GM21825 (cell line): ENCODE measurements around the gene LRCH4.
"Not testable (repeated sequence)": the region's sequence is repeated elsewhere in the genome, so short reads cannot be mapped to it uniquely, and the experiment has no call there.

Source experiments
- ATAC-seq: cut with Tn5 transposase; IDR thresholded peaks from one replicate; pipeline ENCODE4 v1.9.1; 2021; ENCODE audit warnings: mild to moderate bottlenecking, moderate library complexity; ENCODE audit not compliant: unreplicated experiment

Gene LRCH4

DNA sequence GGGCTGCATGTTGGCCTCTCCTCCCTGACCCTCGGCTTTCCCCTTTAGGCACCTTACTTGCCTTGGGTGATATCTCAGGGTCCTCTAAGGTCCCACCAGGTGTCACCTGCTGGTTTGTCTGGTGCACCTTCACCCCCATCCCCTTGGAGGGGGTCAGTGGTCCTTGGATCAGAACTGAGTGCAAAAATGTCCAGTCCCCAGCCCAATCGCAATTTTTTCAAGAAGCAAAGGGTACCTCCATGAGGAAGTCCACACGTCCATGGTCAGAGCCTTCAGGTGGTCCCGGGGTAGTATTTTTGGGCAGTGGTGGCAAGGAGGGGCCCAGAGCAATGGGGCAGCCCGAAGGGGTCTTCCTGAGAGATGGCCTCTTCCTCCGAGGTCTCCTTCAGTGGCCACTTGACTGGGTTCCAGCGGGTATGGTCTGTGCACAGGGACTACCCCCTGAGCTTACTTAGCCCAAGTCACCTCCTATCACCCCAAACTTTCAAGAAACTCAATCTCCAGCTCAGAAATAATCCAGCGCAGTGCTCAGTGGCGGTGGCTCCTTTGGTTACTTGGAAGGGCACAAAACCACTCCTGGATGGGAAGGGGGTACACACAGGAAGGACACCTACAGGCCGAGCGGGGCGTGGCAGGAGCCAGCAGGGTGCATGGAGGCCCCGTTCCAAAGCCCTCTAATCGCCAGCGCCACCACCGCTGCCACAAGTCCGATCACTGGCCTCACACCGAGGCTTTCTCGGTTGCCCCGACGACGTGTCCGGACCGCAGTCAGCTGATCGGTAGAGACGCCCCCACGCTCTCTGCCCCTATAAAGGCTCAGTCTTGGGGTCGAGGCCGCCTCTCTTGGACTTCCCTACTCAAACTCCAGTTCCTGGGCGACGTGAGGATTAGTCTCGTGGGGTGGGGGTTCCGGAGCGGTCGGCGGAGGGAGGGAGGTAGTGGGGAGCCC lies 16.8 kb downstream of the LRCH4 start:
- no peak for ATAC-seq

DNA sequence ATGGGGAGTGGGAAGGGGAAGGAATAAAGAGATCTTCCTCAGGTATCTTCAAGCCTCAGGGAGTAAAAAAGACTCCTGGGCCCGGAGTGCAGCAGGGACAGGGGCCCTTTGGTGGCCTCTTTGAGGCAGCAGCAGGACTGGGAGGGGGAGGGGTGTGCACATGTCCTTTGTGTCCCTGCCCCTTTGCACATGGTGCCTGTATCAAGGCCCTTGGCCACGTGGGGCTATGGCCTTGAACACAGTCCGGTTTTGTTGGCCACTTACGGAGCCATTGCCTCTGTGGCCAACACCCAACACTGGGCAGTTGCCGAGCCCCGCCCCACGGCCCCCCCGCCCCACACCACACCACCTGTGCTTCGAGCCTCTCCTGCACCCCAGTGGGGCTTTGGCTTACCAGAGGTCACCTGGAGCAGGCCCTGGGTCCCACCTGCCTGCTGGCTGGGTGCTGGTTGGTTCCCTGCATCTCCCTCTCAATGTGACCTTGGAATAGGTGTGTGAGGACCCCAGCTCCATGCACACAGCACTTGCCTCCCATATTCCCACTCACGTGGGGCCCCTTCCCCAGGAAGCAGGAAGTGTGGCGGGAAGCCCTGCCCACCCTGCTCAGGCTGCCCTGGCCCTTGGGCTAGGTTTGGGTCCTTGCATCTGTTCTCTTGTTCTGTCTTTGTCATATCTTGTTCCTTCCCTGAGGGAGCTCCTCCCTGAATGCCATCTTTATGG lies 17.6 kb downstream of the LRCH4 start:
- ATAC-seq = no peak

DNA sequence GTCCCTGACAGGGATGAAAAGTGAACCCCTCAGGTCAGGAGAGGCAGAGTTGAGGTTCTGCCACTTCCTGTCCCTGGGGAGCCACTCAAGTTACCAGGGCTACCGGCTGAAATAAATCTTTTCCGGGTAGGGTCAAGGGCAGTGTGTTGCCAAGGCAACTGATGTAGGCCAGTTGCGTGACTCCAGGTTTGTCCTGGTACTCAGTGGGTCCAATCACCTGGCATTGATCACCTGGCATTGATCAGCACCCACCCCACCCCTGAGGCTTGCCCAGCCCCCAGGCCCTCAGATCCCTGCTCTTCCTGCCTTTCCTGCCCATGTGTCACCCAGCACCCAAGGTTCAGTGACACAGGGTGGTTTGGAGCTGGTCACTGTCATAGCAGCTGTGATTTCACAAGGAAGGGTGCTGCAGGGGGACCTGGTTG lies 18.2 kb downstream of the LRCH4 start:
- ATAC-seq = no peak

DNA sequence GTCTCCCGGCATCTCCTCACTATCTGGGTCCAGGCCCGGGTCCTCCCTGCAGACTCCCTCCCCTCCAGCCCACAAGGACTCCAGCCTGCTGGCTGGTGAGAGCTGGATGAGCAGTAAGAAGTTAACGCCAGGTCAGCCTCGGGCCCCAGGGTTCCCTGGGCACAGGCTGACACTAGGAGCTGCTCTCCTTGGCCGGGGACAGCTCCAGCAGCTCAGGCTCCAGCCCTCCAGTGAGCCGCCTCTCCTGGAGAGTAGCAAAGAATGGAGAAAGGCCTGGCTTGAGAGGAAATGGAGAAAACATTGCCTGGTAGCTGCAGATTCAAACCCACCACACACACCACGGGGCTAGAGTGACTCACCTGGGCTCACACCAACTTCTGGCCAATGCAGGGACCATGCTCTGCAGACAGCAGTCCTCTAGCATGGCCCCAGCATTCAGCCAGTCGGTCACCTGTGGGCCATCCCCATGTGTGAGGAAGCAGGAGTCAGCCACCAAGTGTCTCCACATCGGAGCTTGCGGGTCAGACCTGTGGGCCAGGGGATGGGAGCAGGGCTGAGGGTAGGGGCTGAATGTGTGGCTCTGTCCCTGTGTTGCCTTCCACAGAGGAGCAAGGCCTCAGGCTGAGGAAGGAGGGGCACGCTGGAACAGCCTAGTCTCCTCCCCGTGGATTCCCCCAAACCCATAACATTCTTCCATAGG lies 18.7 kb downstream of the LRCH4 start:
- no peak for ATAC-seq

DNA sequence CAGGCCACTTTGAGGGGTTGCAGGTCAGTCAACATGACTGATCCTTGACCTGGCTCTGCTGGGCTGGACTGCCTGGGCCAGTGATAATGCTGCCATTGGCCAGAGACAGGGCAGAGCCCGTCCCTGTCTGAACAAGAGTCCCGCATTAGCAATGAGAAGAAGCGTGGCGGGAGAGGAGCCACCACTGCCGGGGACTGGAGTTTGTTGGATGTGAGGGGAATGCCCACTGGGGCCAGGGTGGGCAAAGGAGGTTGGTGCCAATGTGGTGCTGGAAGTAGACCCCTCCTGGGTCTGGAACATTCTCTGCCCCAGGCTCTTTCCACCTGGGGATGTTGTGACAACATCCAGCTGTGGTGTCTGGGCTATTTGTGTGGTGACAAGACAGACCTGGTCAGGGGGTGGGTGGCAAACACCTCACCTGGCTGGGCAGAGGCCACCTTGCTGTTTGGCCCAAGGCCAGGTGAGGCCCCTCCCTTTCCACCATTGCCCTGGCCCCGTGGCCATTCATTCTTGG lies 19.9 kb downstream of the LRCH4 start:
- no peak for ATAC-seq

DNA sequence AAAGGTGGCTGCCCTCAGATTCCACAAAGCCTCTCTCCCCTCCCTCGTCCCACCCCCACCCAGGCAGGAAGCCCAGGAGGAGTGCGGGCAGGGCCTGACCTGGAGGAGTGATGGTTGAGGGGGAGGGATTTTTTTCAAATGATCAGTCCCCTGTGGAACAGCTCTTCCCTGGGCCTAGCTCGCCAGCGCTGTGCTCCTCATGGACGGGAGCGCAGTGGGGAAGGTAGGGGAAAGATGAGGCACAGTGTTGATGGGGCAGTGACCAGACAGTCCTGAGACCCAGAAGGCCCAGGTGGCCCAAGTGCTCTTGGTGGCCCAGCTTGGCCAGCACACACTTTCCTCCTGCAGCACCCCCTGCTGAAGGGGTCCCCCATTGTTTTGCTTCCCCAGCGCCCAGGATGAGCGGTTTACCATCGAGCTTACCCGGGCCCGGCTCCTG lies 20.8 kb downstream of the LRCH4 start:
- ATAC-seq = no peak

DNA sequence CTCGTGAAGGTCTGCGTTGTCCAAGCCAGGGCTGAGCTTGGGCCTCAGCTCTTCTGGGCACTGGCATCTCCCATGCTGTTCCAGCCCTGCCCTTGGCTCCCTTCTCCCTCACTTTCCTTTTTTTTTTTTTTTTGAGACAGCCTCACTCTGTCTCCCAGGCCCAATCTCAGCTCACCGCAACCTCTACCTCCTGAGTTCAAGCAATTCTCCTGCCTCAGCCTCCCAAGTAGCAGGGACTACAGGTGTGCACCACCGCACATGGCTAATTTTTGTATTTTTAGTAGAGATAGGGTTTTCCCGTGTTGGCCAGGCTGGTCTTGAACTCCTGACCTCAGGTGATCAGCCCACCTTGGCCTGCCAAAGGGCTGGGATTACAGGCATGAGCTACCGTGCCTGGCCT lies 21.5 kb downstream of the LRCH4 start:
- not testable (repeated sequence) for ATAC-seq

DNA sequence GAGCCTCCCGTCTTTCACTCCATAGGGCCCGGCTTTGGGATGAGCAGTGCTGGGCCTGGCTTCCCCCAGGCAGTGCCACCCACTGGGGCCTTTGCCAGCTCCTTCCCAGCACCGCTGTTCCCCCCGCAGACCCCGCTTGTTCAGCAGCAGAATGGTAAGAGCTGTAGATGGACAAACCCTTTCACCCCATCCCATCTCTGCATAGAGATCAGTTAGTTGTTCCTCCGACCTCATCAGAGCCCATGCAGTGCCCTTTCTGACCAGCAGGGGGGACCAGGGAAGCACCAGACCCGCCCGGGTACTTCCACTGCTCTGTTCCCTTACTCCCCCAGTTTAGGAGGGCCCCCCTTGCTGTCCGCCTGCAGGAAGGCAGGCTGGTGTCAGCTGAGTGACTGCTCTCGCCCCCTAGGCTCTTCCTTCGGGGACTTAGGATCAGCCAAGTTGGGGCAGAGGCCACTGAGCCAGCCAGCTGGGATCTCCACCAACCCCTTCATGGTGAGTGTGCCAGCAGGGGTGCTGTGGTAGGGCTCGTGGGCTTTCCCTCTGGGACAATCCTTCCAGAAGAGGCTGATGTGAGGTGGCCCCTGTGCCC lies 22.0 kb downstream of the LRCH4 start:
- ATAC-seq = no peak

DNA sequence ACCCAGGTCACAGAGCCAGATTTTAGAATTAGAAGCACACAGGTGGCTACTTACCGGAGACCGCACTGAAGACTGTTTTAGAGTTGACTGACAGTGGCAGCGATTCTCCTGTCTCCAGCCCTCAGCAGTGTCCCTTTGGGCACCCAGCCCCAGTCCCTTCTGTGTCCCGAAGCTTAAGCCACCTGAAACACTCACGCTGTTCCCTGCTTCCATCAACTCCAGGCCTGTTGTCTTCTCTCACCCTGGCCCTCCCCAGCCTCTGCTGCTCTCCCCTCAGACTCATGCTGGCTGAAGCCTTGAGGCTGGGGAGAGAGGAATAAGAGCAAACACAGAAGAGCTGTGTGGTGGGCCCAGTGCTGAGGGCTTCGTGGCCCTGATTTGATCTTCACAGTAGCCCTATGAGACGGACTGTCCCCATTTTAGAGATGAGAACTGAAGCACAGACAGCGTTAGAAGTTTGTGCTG lies 22.8 kb downstream of the LRCH4 start:
- no peak for ATAC-seq

DNA sequence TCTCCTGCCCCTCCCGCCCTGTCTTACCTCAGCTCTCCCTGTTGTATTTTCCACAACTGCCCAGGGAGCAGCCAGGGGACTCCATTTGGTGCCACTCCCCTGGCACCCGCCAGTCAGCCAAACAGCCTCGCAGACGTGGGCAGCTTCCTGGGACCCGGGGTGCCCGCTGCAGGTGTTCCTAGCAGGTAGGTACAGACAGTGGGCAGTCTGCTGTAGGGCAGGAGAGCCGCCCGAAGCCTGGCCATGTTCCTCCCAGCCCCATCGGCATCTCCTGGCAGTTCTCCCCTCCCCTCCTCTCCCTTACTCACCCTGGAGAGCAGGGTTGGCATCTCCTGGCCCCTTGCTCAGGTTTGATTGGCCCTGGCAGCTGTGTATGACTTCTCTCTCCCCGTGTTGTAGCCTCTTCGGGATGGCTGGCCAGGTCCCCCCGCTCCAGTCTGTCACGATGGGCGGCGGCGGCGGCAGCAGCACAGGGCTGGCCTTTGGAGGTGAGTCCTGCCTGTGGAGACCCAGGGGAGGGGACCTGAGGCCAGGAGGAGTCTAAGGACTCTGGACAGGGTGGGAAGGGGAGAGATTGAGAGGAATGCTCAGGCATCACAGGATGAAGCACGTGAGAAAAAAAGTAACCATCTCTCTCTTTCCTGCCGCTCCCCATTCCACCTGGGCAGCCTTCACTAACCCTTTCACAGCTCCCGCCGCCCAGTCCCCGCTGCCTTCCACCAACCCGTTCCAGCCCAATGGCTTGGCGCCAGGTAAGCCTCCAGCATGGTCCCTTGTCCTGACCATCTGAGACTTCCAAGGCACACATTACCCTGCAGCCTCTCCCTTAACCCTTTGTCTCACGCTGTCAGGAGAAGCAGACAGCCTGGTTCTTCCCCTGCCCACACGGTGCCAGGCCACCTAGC lies 23.5 kb downstream of the LRCH4 start:
- ATAC-seq = no peak

DNA sequence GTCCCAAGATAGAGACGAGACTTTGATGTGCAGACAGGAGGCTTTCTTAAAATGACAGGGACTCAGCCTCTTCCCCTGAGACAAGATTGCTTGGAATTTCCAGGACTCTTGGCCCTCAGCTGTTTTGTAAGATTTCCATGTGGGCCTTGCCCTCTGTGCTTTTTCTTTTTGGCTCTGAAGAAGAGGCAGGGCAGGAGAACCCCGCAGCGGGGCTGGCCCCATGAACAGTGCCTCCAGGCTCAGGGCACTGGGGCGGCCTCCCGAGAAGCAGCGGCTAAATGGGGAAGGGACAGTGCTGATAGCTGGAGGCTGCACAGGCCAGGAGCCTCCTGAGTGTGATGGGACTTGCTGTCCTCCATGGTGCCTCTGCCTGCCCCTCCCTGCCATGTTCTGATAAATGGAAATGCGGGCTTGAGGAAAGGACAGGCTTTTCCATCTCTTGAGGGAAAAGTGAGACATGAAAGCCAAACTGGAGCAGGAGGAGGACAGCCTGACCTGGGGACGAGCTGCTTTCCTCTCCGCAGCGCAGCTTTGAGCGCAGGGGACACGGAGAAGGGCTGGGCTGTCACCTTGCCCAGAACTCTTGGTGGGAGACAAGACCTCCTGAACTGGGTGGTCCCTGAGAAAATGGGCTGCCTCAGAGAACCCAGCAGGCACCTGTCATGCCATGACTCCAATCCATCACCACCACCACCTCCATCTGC lies 24.3 kb downstream of the LRCH4 start:
- ATAC-seq = no peak

DNA sequence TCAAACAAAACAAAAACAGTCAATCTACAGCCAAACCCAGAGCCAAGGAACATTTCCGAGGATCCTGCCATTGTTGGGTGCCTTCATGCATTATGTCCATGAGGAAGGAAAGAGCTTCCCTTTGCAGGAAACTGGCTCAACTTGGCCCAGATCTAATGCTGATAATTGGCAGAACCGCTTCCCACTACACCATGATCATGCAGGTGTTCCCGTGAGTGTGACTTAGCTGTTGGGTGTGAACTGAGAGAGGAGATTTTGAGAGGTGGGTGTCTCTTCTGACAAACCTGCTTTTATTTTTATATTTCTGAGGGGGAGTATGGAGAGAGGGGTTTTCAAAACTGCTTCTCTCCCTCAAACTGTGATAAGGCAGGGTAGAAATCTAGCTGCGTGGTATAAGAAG lies 26.8 kb downstream of the LRCH4 start:
- no peak for ATAC-seq

DNA sequence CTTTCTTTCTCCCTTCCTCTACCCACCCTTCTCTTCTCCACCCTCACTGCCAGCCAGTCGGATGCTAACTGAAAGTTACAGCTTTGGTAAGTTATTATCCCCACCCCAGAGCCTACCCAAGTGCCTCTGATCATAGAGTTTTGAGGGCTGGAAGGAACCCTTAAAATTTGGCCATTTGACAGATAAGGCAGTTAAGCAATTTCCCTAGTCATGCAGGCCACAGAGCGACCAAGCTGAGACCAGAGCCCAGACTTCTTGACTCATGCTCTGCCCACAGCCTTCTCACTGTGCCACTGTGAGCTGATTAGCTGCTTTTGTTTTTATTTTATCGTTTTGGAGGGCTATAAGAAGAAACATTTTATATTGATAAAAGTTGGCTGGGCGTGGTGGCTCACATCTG lies 29.4 kb downstream of the LRCH4 start:
- ATAC-seq = no peak

DNA sequence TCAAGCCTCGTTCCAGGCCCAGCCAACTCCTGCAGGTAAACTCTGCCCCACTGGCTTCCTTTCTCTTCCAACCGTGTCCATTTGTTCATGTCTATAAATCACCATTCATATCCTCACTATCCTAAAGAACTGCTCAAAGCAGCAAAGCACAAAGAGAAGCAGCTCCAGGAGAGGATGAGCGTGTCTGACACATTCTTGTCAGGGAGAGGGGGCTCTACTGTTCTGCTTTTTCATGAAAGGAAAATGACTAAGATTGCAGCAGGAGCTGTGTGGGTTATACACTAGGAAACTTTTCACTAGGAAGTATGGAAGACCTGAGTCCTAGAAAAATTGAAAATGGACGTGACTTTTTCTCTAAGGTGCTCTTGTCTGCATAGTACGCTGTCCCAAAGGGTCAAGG lies 30.2 kb downstream of the LRCH4 start:
- no peak for ATAC-seq

DNA sequence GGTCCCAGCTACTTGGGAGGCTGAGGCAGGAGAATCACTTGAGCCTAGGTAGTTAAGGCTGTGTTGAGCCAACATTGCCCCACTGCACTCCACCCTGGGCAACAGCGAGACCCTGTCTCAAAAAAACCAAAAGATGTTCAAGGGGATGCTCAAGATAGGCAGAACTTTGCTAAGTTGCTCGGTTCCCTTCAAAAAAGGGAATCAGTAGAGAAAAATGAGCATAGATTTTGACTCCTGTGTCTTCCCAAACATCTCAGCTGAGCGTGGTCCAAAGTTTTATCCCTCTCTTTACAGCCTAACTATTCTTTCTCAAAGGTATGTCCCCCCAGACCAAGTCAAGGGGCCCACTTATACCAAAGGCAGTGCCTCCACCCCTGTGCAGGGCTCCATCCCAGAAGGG lies 32.9 kb downstream of the LRCH4 start:
- ATAC-seq = no peak

DNA sequence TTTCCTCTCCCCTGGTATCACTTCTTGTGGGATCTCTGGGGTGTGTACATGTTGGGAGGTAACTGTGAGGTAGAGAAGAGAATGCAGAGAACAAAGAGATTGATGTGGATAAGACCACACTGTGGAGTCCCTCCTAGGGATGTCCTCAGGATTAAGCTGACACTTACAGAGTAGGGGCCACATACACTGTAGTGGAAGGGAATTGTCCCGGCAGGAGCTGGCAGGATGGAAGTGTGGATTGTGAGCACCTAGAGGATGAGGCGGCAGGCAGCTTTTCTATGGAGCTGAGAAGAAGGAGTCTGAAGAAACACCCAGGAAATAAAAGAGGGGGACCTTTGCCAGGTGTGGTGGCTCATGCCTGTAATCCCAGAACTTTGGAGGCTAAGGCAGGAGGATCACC lies 33.4 kb downstream of the LRCH4 start:
- no peak for ATAC-seq

DNA sequence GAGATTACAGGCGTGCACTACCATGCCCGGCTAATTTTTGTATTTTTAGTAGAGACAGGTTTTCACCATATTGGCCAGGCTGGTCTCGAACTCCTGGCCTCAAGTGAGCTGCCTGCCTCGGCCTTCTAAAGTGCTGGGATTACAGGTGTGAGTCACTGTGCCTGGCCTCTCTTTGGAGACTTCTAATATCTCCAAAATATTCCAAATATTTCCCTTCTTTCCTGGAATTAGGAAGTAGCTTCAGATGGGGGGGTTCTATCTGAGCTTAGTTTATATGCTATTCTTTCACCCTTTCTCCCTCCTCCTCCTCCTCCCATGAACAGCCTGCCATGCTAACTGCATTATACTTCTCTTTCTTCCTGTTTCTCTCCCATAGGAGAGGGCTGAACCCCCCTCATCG lies 37.5 kb downstream of the LRCH4 start:
- ATAC-seq = not testable (repeated sequence)

DNA sequence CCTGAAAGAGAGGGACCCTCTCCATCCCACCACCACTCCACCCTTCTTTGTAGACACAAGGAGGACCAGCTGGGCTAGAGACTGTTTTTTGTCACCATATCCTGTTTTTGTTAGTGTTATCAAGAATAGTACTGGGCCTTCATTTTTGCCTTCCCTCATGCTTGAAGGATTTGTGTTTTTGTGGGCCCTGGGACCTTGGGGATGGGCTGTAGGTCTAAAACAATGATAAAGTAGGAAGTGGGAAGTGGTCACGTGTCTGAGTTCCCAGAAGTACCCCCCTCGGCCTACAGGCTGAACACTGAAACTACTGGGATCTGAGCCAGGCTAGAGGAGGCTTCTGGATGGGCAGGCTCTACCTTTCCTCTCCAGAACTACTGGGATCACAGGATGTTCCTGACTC lies 38.1 kb downstream of the LRCH4 start:
- no peak for ATAC-seq
